Lower leg skin (tissue), 4 donors: ENCODE data around the gene DBN1. TPM values are rescaled to one million over a fixed set of nuclear protein-coding genes. Genes with fewer than 3 reads are reported as not detected.
A peak's percentile ranks its signal among the peaks of the same experiment; 100 is the strongest.

Experiments used
- DNase-seq, 2 donors: peaks; one replicate each; pipeline ENCODE4 v3.0.0-alpha.2; 2019; ENCODE audit warnings: low spot score in 2 of 2
- H3K4me3 ChIP-seq: fragments of 200-600 bp; sonication (generic); 2 replicates; pipeline ENCODE4 v1.5.1; 2017; ENCODE audit warnings: mild to moderate bottlenecking, low read depth; ENCODE audit not compliant: poor library complexity, severe bottlenecking
- POLR2A ChIP-seq, 2 donors: fragments of 450-650 bp; IDR thresholded peaks; one replicate each; pipeline ENCODE4 v1.6.1; 2016 to 2017; ENCODE audit warnings: antibody characterized with exemption in 2 of 2, mild to moderate bottlenecking in 1 of 2, moderate library complexity in 1 of 2
- WGBS, 2 donors: methylation state at CpG; one replicate each; pipeline ENCODE4 v1.1.5; 2018; 5-methylcytosine and 5-hydroxymethylcytosine counted together
- intact Hi-C: fragments of 100-400 bp; cut with DNase I; formaldehyde crosslinking; loops from one replicate; pipeline ENCODE4 v1.15.0; 2023; ENCODE audit warnings: low total_unique reads
- total RNA-seq, 4 donors: library from RNA; depleted of rRNA; stranded (reverse); fragments of >200 nt; gene quantifications; one replicate each; pipeline ENCODE4 v1.1.0, GENCODE V29; 2016
- TF ChIP-seq, protein P1 (sequence below), 3 donors: fragments of 450-650 bp; IDR thresholded peaks; one replicate each; pipeline ENCODE4 v1.5.1; 2016; ENCODE audit warnings: antibody characterized with exemption in 3 of 3, mild to moderate bottlenecking in 3 of 3, moderate library complexity in 2 of 3

The DBN1 gene
- total RNA-seq, 4 donors from 2014 or later: 14.0 to 65.5 (median 27.6) TPM

GRCh38 chr5:177428574-177429217, 44.7 kb downstream of the DBN1 start:
- H3K4me3 ChIP-seq: no peak overlapping the region
- intact Hi-C loops: no loop called here
- TF ChIP-seq POLR2A (IDR thresholded peaks at IDR 0.05): no peak
- TF ChIP-seq, protein P1, sequence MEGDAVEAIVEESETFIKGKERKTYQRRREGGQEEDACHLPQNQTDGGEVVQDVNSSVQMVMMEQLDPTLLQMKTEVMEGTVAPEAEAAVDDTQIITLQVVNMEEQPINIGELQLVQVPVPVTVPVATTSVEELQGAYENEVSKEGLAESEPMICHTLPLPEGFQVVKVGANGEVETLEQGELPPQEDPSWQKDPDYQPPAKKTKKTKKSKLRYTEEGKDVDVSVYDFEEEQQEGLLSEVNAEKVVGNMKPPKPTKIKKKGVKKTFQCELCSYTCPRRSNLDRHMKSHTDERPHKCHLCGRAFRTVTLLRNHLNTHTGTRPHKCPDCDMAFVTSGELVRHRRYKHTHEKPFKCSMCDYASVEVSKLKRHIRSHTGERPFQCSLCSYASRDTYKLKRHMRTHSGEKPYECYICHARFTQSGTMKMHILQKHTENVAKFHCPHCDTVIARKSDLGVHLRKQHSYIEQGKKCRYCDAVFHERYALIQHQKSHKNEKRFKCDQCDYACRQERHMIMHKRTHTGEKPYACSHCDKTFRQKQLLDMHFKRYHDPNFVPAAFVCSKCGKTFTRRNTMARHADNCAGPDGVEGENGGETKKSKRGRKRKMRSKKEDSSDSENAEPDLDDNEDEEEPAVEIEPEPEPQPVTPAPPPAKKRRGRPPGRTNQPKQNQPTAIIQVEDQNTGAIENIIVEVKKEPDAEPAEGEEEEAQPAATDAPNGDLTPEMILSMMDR (IDR thresholded peaks at IDR 0.05): no peak
- no peak for DNase-seq
- WGBS, 2 donors: 80 to 81% methylated on average over 10 of the region's 10 CpGs

- TF ChIP-seq, protein P1 (IDR thresholded peaks at IDR 0.05): no peak
- intact Hi-C loops: no loop called here
- H3K4me3 ChIP-seq: no peak overlapping the region
- DNase-seq: peak in 1 of 2 donors; percentile 15
- 57 to 62% methylated on average over 7 to 9 of the region's 11 CpGs for WGBS, 2 donors
Measured at GRCh38 chr5:177427919-177428573, 45.4 kb downstream of the DBN1 start.

DNA sequence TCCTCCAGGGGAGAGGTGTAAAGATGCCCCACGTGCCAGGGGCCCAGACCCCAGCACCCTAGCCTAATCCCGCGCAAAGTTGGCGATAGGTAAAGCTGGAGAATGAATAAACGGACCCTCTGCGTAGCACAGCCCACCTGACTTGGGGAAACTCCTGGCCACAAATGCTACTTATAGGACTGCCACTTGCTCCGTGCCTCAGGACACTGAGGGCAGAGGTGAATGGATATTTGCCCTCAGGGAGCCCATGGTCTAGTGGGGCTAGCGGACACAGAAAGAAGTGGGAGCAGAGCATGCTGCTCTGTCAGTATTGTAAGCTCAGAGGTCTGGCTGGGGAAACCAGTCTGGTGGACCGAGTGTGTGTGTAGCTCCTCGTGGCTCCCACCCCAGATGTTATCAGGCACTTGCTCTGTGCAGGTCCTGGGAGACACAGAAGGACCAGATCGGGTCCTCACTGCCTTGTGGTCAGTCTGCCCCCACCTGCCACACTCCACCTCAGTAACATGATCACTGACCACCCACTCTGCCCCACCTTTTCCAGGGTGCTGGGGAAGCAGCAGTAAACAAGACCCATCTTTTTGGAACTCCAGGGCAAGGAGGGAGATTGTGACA, 46.1 kb downstream of the DBN1 start:
- intact Hi-C loops: no loop called here
- DNase-seq: peak in 1 of 2 donors; percentile 21
- 10 to 12% methylated on average over 8 to 11 of the region's 11 CpGs for WGBS, 2 donors

GRCh38 chr5:177426566-177427210, 46.7 kb downstream of the DBN1 start, which contains the start of gene GRK6:
TSS of gene GRK6 (plus strand) at chr5:177426676. CDS start at chr5:177426846, 170 bp downstream.
- DNase-seq: peak; percentile 32 to 92
- intact Hi-C loops: loop anchor here (1.0 kb wide), 1 partner anchor 35 kb away; no protein-coding TSS in a partner anchor
- WGBS, 2 donors: 0% methylated on average over 29 to 63 of the region's 82 CpGs
- H3K4me3 ChIP-seq: peak within 1 kb of the TSS; percentile 76
- TF ChIP-seq POLR2A (IDR thresholded peaks at IDR 0.05): no peak

More for the DNA sequence above, 46.1 kb downstream of the DBN1 start:
- TF ChIP-seq POLR2A (IDR thresholded peaks at IDR 0.05): no peak
- TF ChIP-seq, protein P1 (IDR thresholded peaks at IDR 0.05): no peak
- H3K4me3 ChIP-seq: peak overlapping the region; percentile 76

DNA sequence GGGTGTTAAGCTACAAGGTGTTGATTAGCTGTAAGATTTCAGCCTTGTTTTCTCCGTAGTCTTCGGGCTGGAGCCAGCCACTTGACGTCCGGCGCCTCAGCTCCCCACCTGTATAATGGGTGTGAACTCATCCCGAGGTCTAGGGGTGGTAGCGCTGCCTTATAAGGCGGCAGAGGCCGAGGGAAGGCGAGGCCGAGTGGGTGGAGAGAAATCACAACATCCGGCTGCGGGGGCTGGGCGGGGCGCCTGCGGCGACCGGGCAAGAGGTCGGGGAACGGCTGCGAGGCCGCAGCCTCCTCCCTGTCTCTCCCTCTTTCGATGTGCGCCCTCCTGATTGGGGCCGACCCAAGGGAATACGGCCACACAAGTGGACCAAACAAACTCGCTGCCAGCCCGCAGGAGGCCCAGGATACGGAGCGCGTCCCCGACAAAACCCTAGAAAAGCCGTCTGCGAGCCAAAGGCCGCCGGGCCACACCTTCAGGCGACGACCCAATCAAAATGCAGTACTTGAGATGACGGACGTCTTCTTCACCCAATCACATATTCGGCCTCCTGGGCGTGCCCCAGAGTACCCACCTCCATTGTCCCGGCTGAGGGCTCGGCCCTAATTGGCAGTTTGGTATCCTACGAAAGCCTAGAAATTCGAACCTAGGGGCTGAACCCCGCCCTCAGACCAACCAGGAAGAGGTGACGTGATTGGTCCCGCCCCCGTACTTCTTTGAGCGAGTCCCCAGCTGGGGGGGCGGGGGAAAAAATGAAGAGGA, 47.5 kb downstream of the DBN1 start:
- 0 to 1% methylated on average over 52 of the region's 52 CpGs for WGBS, 2 donors
- intact Hi-C loops: loop anchor here (1.0 kb wide), 1 partner anchor 35 kb away; no protein-coding TSS in a partner anchor
- peak; percentile 100 for DNase-seq
- peak overlapping the region; percentile 8 for H3K4me3 ChIP-seq
- TF ChIP-seq POLR2A (IDR thresholded peaks at IDR 0.05): no peak
- TF ChIP-seq, protein P1 (IDR thresholded peaks at IDR 0.05): no peak
